RWPE2 (cell line): ENCODE results near the gene WAPL.

Experiments
- ATAC-seq: fragments of 200-7000 bp; cut with Tn5 transposase; 3 replicates; pipeline ENCODE4 v1.9.1; 2021; ENCODE audit warnings: low read depth
- DNase-seq: peaks from one replicate; pipeline ENCODE4 v3.0.0-alpha.2; 2020; ENCODE audit warnings: low spot score
- H3K27ac ChIP-seq: fragments of 450-650 bp; 2 replicates; pipeline ENCODE4 v1.5.1; 2017; ENCODE audit warnings: mild to moderate bottlenecking; ENCODE audit not compliant: poor library complexity, severe bottlenecking
- H3K27me3 ChIP-seq: fragments of 250-450 bp; sonication (Bioruptor Pico); 2 replicates; pipeline ENCODE4 v1.5.1; 2021; ENCODE audit warnings: mild to moderate bottlenecking, moderate library complexity; ENCODE audit not compliant: insufficient read depth, poor library complexity, severe bottlenecking
- H3K36me3 ChIP-seq: fragments of 250-450 bp; sonication (Bioruptor Pico); 2 replicates; pipeline ENCODE4 v1.5.1; 2020; ENCODE audit warnings: low read depth, mild to moderate bottlenecking, moderate library complexity
- H3K4me1 ChIP-seq: fragments of 250-450 bp; sonication (Bioruptor Pico); 2 replicates; pipeline ENCODE4 v1.5.1; 2021; ENCODE audit warnings: mild to moderate bottlenecking, moderate library complexity; ENCODE audit not compliant: insufficient read depth, poor library complexity, severe bottlenecking
- H3K4me3 ChIP-seq: fragments of 250-450 bp; sonication (Bioruptor Pico); 2 replicates; pipeline ENCODE4 v1.5.1; 2021; ENCODE audit warnings: mild to moderate bottlenecking, moderate library complexity; ENCODE audit not compliant: severe bottlenecking
- H3K9me3 ChIP-seq: fragments of 250-450 bp; sonication (Bioruptor Pico); 2 replicates; pipeline ENCODE4 v1.5.1; 2021; ENCODE audit warnings: mild to moderate bottlenecking, moderate library complexity; ENCODE audit not compliant: severe bottlenecking
- TF ChIP-seq, protein P1 (sequence below): fragments of 450-650 bp; IDR thresholded peaks from one replicate; pipeline ENCODE4 v1.5.1; 2017; ENCODE audit warnings: mild to moderate bottlenecking, moderate library complexity; ENCODE audit not compliant: poor library complexity, severe bottlenecking

WAPL gene

DNA sequence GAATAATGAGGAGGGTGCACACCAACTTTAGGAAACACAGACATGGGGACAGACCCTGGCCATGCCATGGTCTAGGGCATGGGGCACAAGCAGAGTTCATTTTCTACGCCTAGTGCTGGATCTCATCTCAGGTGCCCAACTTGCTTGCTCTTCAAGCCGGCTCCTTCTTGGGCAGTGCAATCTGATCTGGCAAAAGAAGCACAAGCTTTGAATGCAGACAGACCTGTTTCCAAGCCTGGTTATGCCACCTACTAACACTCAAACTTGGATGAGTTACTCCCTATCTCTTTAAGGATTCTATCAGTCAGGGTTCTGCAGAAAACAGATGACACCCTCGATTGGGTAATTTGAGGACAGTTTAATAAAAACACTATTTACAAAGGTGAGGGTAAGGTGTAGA, 34.9 kb upstream of the WAPL start:
- Histone ChIP-seq H3K27ac (no peak overlapping the region), H3K4me3 (no peak overlapping the region), H3K27me3 (no peaks in the 10 kb centered on the region), H3K4me1 (no peaks in the 10 kb centered on the region), H3K9me3 (no peaks in the 10 kb centered on the region), H3K36me3 (no peaks in the 10 kb centered on the region)
- no peak for DNase-seq
- TF ChIP-seq, protein P1, sequence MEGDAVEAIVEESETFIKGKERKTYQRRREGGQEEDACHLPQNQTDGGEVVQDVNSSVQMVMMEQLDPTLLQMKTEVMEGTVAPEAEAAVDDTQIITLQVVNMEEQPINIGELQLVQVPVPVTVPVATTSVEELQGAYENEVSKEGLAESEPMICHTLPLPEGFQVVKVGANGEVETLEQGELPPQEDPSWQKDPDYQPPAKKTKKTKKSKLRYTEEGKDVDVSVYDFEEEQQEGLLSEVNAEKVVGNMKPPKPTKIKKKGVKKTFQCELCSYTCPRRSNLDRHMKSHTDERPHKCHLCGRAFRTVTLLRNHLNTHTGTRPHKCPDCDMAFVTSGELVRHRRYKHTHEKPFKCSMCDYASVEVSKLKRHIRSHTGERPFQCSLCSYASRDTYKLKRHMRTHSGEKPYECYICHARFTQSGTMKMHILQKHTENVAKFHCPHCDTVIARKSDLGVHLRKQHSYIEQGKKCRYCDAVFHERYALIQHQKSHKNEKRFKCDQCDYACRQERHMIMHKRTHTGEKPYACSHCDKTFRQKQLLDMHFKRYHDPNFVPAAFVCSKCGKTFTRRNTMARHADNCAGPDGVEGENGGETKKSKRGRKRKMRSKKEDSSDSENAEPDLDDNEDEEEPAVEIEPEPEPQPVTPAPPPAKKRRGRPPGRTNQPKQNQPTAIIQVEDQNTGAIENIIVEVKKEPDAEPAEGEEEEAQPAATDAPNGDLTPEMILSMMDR, result no peak
- ATAC-seq, result no peak

DNA sequence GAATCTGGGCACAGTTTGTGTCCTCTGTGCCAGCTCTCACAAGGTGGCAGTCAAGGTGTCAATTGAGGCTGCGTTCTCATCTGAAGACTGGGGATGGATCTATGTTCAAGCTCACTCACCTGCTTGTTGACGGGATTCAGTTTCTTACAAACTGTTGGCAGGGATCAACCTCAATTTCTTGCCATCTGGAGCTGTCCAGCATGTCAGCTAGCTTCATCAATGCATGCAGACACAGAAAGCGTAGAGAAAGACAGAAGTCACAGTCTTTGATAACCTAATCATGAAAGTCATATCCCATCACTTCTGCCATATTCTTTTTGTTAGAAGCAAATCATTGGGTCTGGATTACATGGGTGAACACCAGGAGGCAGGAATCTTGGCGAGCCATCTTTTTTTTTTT, 32.0 kb upstream of the WAPL start:
- no peak for ATAC-seq
- no peaks in the 10 kb centered on the region for H3K36me3 ChIP-seq
- H3K9me3 ChIP-seq, result no peaks in the 10 kb centered on the region
- DNase-seq, result no peak
- H3K4me3 ChIP-seq, result no peak overlapping the region
- H3K27me3 ChIP-seq, result no peaks in the 10 kb centered on the region
- TF ChIP-seq, protein P1, result no peak
- no peaks in the 10 kb centered on the region for H3K4me1 ChIP-seq
- no peak overlapping the region for H3K27ac ChIP-seq

DNA sequence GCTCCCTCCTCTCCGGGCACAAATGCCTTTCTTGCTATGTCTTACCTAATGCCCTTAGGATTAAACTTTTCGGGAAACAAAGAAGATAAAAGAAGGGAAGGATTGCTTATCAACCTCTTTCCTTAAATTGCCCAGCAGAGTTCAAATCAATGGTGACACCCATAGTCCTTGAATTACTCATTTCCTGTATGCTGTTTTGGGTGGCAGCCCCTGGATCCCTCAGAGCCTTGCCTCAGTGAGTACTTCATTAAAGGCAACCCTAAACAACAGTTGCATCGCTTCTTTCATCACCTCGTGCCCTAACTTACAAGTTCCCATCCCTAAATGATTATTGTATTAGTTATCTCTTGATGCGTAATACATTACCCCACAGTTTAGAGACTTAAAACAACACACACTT, 31.6 kb upstream of the WAPL start:
- Histone ChIP-seq H3K36me3 (no peaks in the 10 kb centered on the region), H3K9me3 (no peaks in the 10 kb centered on the region), H3K27ac (no peak overlapping the region), H3K27me3 (no peaks in the 10 kb centered on the region), H3K4me3 (no peak overlapping the region), H3K4me1 (no peaks in the 10 kb centered on the region)
- no peak for DNase-seq
- TF ChIP-seq, protein P1, result no peak
- ATAC-seq, result no peak

DNA sequence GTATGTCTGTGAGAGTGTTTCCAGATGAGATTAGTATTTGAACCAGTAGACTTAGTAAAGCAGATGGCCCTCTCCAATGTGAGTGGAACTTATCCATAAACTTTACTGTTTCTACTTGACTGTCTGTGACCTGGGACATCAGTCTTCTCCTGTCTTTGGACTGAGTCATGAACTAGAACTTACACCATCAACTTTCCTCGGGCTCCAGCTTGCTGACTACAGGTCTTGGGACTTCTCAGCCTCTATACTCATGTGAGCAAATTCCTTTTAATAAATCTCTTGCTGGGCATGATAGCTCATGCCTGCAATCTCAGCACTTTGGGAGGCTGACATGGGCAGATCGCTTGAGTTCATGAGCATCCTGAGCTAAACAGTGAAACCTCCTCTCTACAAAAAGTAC, 25.7 kb upstream of the WAPL start:
- H3K27me3 ChIP-seq, result no peaks in the 10 kb centered on the region
- no peaks in the 10 kb centered on the region for H3K9me3 ChIP-seq
- DNase-seq, result no peak
- H3K4me3 ChIP-seq, result no peak overlapping the region
- H3K27ac ChIP-seq, result no peak overlapping the region
- H3K4me1 ChIP-seq, result no peaks in the 10 kb centered on the region
- no peaks in the 10 kb centered on the region for H3K36me3 ChIP-seq
- no peak for ATAC-seq
- TF ChIP-seq, protein P1, result no peak

DNA sequence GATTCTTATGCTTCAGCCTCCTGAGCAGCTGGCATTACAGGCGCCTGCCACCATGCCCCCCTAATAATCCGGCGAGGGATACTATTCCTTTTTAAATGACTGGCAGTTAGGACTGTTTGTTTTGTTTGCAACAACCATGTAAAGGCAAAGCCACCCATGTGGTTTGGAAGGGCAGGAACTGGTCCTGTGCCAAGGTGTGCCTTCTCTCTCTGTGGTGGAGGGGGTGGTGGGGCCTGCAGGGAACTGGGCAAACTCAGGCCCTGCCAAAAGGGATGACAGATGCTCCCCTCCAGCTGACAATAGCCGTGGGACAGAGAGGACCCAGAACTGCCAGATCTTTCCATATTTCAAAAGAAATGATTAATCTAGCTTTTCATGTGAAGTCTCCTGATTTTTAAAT, 23.5 kb upstream of the WAPL start:
- Histone ChIP-seq H3K4me3 (no peak overlapping the region), H3K27ac (no peak overlapping the region), H3K36me3 (no peaks in the 10 kb centered on the region), H3K27me3 (no peaks in the 10 kb centered on the region), H3K4me1 (no peaks in the 10 kb centered on the region), H3K9me3 (no peaks in the 10 kb centered on the region)
- no peak for DNase-seq
- no peak for ATAC-seq
- TF ChIP-seq, protein P1, result no peak
